ENCODE results near the gene PPP2R5B. TPM values are rescaled to one million over a fixed set of nuclear protein-coding genes. Genes with fewer than 3 reads are reported as not detected.

The PPP2R5B gene
- total and polyA plus RNA-seq, 9 donors: 8.0 to 16.2 (median 12.2) TPM

- Histone ChIP-seq H3K9me3 (no peaks in the 10 kb centered on the region), H3K4me3 (no peak overlapping the region), H3K27ac (no peak overlapping the region), H3K36me3 (no peaks in the 10 kb centered on the region), H3K4me1 (ENCODE audit: insufficient read depth) (peaks cover 3% of the 10 kb centered on the region), H3K27me3 (no peaks in the 10 kb centered on the region)
- 76 to 88% (median 78%) methylated on average over 5 of the region's 5 CpGs for WGBS, 3 donors
- intact Hi-C loops (cut with DNase I): no loop called here
- no peak for TF ChIP-seq EP300 (IDR thresholded peaks at IDR 0.05)
- TF ChIP-seq CTCF (IDR thresholded peaks at IDR 0.05): no peak
- no peak for TF ChIP-seq POLR2A (IDR thresholded peaks at IDR 0.05)
- DNase-seq: no peak
Measured at GRCh38 chr11:64883575-64883974, 40.9 kb upstream of the PPP2R5B start.

GRCh38 chr11:64884019-64884418 lies 40.5 kb upstream of the PPP2R5B start:
- intact Hi-C loops (cut with DNase I): no loop called here
- Histone ChIP-seq H3K4me3 (no peak overlapping the region), H3K27ac (no peak overlapping the region), H3K4me1 (ENCODE audit: insufficient read depth) (peaks cover 3% of the 10 kb centered on the region), H3K36me3 (no peaks in the 10 kb centered on the region), H3K27me3 (no peaks in the 10 kb centered on the region), H3K9me3 (no peaks in the 10 kb centered on the region)
- TF ChIP-seq CTCF (IDR thresholded peaks at IDR 0.05) (no peak), POLR2A (IDR thresholded peaks at IDR 0.05) (no peak), EP300 (IDR thresholded peaks at IDR 0.05) (no peak)
- WGBS, 3 donors: 90 to 91% (median 90%) methylated on average over 8 of the region's 8 CpGs
- DNase-seq: no peak

- no peak overlapping the region for H3K4me3 ChIP-seq
- no peaks in the 10 kb centered on the region for H3K9me3 ChIP-seq
- DNase-seq: no peak
- intact Hi-C loops (cut with DNase I): loop anchor here in 1 of 4 donors (5.0 kb wide), 1 partner anchor 38 kb away; no protein-coding TSS in a partner anchor
- no peak for TF ChIP-seq EP300 (IDR thresholded peaks at IDR 0.05)
- 81 to 86% (median 84%) methylated on average over 15 of the region's 15 CpGs for WGBS, 3 donors
- peaks cover 1% of the 10 kb centered on the region for H3K4me1 ChIP-seq (ENCODE audit: insufficient read depth)
- H3K36me3 ChIP-seq: no peaks in the 10 kb centered on the region
- no peak overlapping the region for H3K27ac ChIP-seq
- no peaks in the 10 kb centered on the region for H3K27me3 ChIP-seq
Measured at GRCh38 chr11:64885367-64886286, 38.9 kb upstream of the PPP2R5B start.

GRCh38 chr11:64887234-64887756 lies 37.2 kb upstream of the PPP2R5B start:
- Histone ChIP-seq H3K27ac (no peak overlapping the region), H3K4me3 (no peak overlapping the region), H3K36me3 (no peaks in the 10 kb centered on the region), H3K27me3 (no peaks in the 10 kb centered on the region), H3K9me3 (no peaks in the 10 kb centered on the region), H3K4me1 (ENCODE audit: insufficient read depth) (peaks cover 1% of the 10 kb centered on the region)
- intact Hi-C loops (cut with DNase I): loop anchor here in 1 of 4 donors (5.0 kb wide), 1 partner anchor 40 kb away; no protein-coding TSS in a partner anchor
- TF ChIP-seq POLR2A (IDR thresholded peaks at IDR 0.05) (no peak), CTCF (IDR thresholded peaks at IDR 0.05) (no peak), EP300 (IDR thresholded peaks at IDR 0.05) (no peak)
- 78 to 85% (median 81%) methylated on average over 8 of the region's 8 CpGs for WGBS, 3 donors
- DNase-seq: no peak

Data from ovary (tissue), 9 donors.